IMR-90 (cell line): ENCODE data around the gene DAB2. TPM values are rescaled to one million over a fixed set of nuclear protein-coding genes. Genes with fewer than 3 reads are reported as not detected.

Source experiments
- ATAC-seq: fragments of 200-7000 bp; cut with Tn5 transposase; 2 replicates; pipeline ENCODE4 v1.9.1; 2020; ENCODE audit warnings: low read depth, mild to moderate bottlenecking, moderate library complexity
- BruUV-seq: library from RNA; stranded (reverse); fragments of 400-500 nt; replicated peaks from 2 replicates; lab custom pipeline; 2021; lab: Mats Ljungman, UMichigan
- CTCF ChIA-PET: fragments of 300-600 bp; formaldehyde crosslinking; extraction: SDS; loops from one replicate; lab custom pipeline; 2021; ENCODE audit warnings: antibody characterized with exemption; lab: Yijun Ruan, JAX
- POLR2A ChIA-PET: fragments of 300-600 bp; sonication (Branson Sonifier 250); formaldehyde crosslinking; loops from one replicate; lab custom pipeline; 2022; ENCODE audit warnings: antibody characterized with exemption; ENCODE audit not compliant: unreplicated experiment; lab: Charles Lee
- DNase-seq: peaks from one replicate; pipeline ENCODE4 v3.0.0; 2013
- H2AFZ ChIP-seq: replicated peaks from 2 replicates; pipeline ENCODE3; 2013; ENCODE audit warnings: low read length, mild to moderate bottlenecking; ENCODE audit not compliant: poor library complexity
- H2AK5ac ChIP-seq: 2 replicates; pipeline ENCODE4 v1.6.1; 2013; ENCODE audit warnings: low read depth, low read length, inconsistent platforms
- H2AK9ac ChIP-seq: replicated peaks from 2 replicates; pipeline ENCODE3; 2013; ENCODE audit warnings: mild to moderate bottlenecking, low read depth, low read length, moderate library complexity; ENCODE audit not compliant: poor library complexity
- H2BK120ac ChIP-seq: 2 replicates; pipeline ENCODE4 v1.6.1; 2013; ENCODE audit warnings: low read depth, low read length, inconsistent platforms
- H2BK15ac ChIP-seq: 3 replicates; pipeline ENCODE4 v1.6.1; 2013; ENCODE audit warnings: low read depth, low read length, inconsistent platforms
- H2BK20ac ChIP-seq: 2 replicates; pipeline ENCODE4 v1.6.1; 2013; ENCODE audit warnings: low read depth, mild to moderate bottlenecking, inconsistent platforms, low read length, moderate library complexity
- H2BK5ac ChIP-seq: 2 replicates; pipeline ENCODE4 v1.6.1; 2013; ENCODE audit warnings: mild to moderate bottlenecking, low read depth, low read length, inconsistent platforms; ENCODE audit not compliant: poor library complexity, severe bottlenecking
- H3K14ac ChIP-seq: replicated peaks from 2 replicates; pipeline ENCODE4 v1.6.1; 2013; ENCODE audit warnings: low read depth, low read length, inconsistent platforms
- H3K18ac ChIP-seq: 2 replicates; pipeline ENCODE4 v1.6.1; 2013; ENCODE audit warnings: low read depth, low read length, control low read depth
- H3K23ac ChIP-seq: 2 replicates; pipeline ENCODE4 v1.6.1; 2013; ENCODE audit warnings: low read depth, low read length, inconsistent platforms
- H3K27ac ChIP-seq: 2 replicates; pipeline ENCODE4 v1.5.1; 2013; ENCODE audit warnings: mild to moderate bottlenecking, control low read depth, low read length; ENCODE audit not compliant: insufficient read depth
- H3K27me3 ChIP-seq: 2 replicates; pipeline ENCODE4 v1.6.1; 2013; ENCODE audit warnings: low read length; ENCODE audit not compliant: control insufficient read depth, insufficient read depth
- H3K36me3 ChIP-seq: 2 replicates; pipeline ENCODE4 v1.6.1; 2013; ENCODE audit warnings: low read length, mixed read lengths; ENCODE audit not compliant: control insufficient read depth, insufficient read depth
- H3K4ac ChIP-seq: 2 replicates; pipeline ENCODE4 v1.6.1; 2013; ENCODE audit warnings: low read depth, low read length, inconsistent platforms
- H3K4me1 ChIP-seq: 2 replicates; pipeline ENCODE4 v1.6.1; 2013; ENCODE audit warnings: low read length, mixed read lengths; ENCODE audit not compliant: control insufficient read depth, insufficient read depth
- H3K4me2 ChIP-seq: 2 replicates; pipeline ENCODE4 v1.6.1; 2013; ENCODE audit warnings: low read depth, mild to moderate bottlenecking, control low read depth, low read length, moderate library complexity
- H3K4me3 ChIP-seq: 2 replicates; pipeline ENCODE4 v1.5.1; 2013; ENCODE audit warnings: low read depth, mild to moderate bottlenecking, control low read depth, low read length, moderate library complexity; ENCODE audit not compliant: insufficient read depth
- H3K56ac ChIP-seq: 2 replicates; pipeline ENCODE4 v1.6.1; 2013; ENCODE audit warnings: low read length, inconsistent platforms; ENCODE audit not compliant: insufficient read depth; ENCODE audit errors: extremely low read depth
- H3K79me1 ChIP-seq, 2 experiments: 2 replicates each; pipeline ENCODE4 v1.6.1; 2013; ENCODE audit warnings: low read length in 2 of 2, inconsistent platforms in 1 of 2, low read depth in 1 of 2
- H3K9ac ChIP-seq: 2 replicates; pipeline ENCODE4 v1.6.1; 2013; ENCODE audit warnings: low read depth, low read length, control low read depth
- H3K9me1 ChIP-seq: 2 replicates; pipeline ENCODE4 v1.6.1; 2013; ENCODE audit warnings: low read length, inconsistent platforms; ENCODE audit not compliant: insufficient read depth
- H3K9me3 ChIP-seq: 2 replicates; pipeline ENCODE4 v1.6.1; 2013; ENCODE audit warnings: low read length; ENCODE audit not compliant: control insufficient read depth, insufficient read depth
- H4K20me1 ChIP-seq: 2 replicates; pipeline ENCODE4 v1.6.1; 2013; ENCODE audit warnings: low read length, inconsistent platforms; ENCODE audit not compliant: insufficient read depth
- H4K5ac ChIP-seq: 2 replicates; pipeline ENCODE4 v1.6.1; 2013; ENCODE audit warnings: mild to moderate bottlenecking, low read depth, low read length, control low read depth
- H4K8ac ChIP-seq, 2 experiments: 2 replicates each; pipeline ENCODE4 v1.6.1; 2013; ENCODE audit warnings: low read depth in 2 of 2, low read length in 2 of 2, control low read depth in 1 of 2, inconsistent platforms in 1 of 2
- H4K91ac ChIP-seq: 2 replicates; pipeline ENCODE4 v1.6.1; 2013; ENCODE audit warnings: low read depth, low read length, inconsistent platforms; ENCODE audit not compliant: insufficient read depth
- BHLHE40 ChIP-seq: fragments of 150-350 bp; IDR thresholded peaks from 2 replicates; pipeline ENCODE4 v1.6.1; 2016; ENCODE audit warnings: mild to moderate bottlenecking, low read depth, low read length
- ELK1 ChIP-seq: fragments of 150-350 bp; IDR thresholded peaks from 2 replicates; pipeline ENCODE4 v1.6.1; 2016; ENCODE audit warnings: low read depth, mild to moderate bottlenecking, low read length, moderate library complexity, borderline replicate concordance
- MAFK ChIP-seq: IDR thresholded peaks from 2 replicates; pipeline ENCODE4 v1.6.1; 2012; ENCODE audit warnings: low read depth, low read length, improper control_type of control experiment
- MAZ ChIP-seq: IDR thresholded peaks from 2 replicates; pipeline ENCODE4 v1.6.1; 2012; ENCODE audit warnings: low read depth, mild to moderate bottlenecking, low read length, improper control_type of control experiment, moderate library complexity, borderline replicate concordance
- NFE2L2 ChIP-seq: fragments of 150-350 bp; IDR thresholded peaks from 2 replicates; pipeline ENCODE4 v1.6.1; 2016; ENCODE audit warnings: low read depth, mild to moderate bottlenecking, low read length
- RCOR1 ChIP-seq: IDR thresholded peaks from 2 replicates; pipeline ENCODE4 v1.6.1; 2012; ENCODE audit warnings: mild to moderate bottlenecking, low read length, improper control_type of control experiment; ENCODE audit not compliant: insufficient replicate concordance
- USF2 ChIP-seq: fragments of 150-350 bp; IDR thresholded peaks from 2 replicates; pipeline ENCODE4 v1.6.1; 2017; ENCODE audit warnings: mild to moderate bottlenecking, antibody characterized with exemption, low read length, low read depth
- WGBS, 2 experiments: methylation state at CpG; one replicate each; pipeline versions ENCODE4 v1.1.5 to v1.1.7; 2013; ENCODE audit warnings: missing lambda C conversion rate in 2 of 2; ENCODE audit not compliant: insufficient read length in 1 of 2; ENCODE audit errors: extremely low coverage in 2 of 2; 5-methylcytosine and 5-hydroxymethylcytosine counted together
- dilution Hi-C: fragments of 300-500 bp; cut with HindIII; formaldehyde crosslinking; loops from one replicate; pipeline ENCODE4 v1.14.3; 2018; ENCODE audit warnings: low sequenced_read_pairs; ENCODE audit not compliant: unreplicated experiment
- in situ Hi-C: fragments of 300-500 bp; cut with MboI; formaldehyde crosslinking; loops from 3 replicates; pipeline ENCODE4 v1.14.3; 2019; ENCODE audit warnings: low sequenced_read_pairs, inconsistent platforms, mixed read lengths
- intact Hi-C: fragments of 100-400 bp; cut with micrococcal nuclease; formaldehyde crosslinking; loops from 2 replicates; pipeline ENCODE4 v1.10.0; 2022
- polyA plus RNA-seq, 3 experiments: library from polyadenylated mRNA; depleted of rRNA; stranded (reverse); fragments of >200 nt; gene quantifications; 2 replicates each; pipeline ENCODE4 v1.2.3, GENCODE V29; 2012; ENCODE audit warnings: low replicate concordance in 1 of 3
- total RNA-seq: library from RNA; depleted of rRNA; stranded (reverse); fragments of >200 nt; gene quantifications from 2 replicates; pipeline ENCODE4 v1.2.3, GENCODE V29; 2012

DAB2 gene
- total and polyA plus RNA-seq, 2 of the 4 experiments (the other 2 are of a cell fraction), result 50.0 to 101 TPM

DNA sequence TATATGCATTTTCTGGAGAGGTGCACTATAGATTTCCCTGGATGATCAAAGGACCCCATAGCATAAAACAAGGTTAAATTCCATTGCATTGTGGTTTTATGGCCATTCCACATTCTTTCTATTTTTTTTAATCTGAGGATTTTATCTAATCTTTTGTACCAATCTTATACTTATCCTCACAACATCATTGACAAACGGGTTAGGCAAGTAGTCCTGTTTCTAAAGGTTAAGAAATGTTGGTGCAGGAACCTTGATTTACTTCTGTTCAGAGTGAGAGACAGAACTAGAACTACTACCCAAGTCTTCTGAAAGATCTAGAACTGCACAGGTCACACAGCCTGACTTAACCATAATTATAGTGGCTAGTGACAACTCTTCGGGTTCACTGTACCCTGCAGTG, 5.7 kb upstream of the DAB2 start:
- no CpG with 5 or more reads among the region's 2 CpGs for WGBS, 2 experiments
- dilution Hi-C loops, result no loop called here

More for the DNA sequence above, 5.7 kb upstream of the DAB2 start:
- Histone ChIP-seq H3K56ac (no peak overlapping the region), H3K4ac (no peak overlapping the region), H3K9me3 (no peaks in the 10 kb centered on the region), H2BK20ac (0 out of 2 replicates have a peak overlapping the region, but pooled peaks have one; percentile 11), H2AK9ac (no peak overlapping the region), H2BK5ac (no peak overlapping the region), H3K23ac (no peak overlapping the region), H4K20me1 (no peaks in the 10 kb centered on the region), H4K5ac (no peak overlapping the region), H3K4me1 (peaks cover 6% of the 10 kb centered on the region), H3K18ac (no peak overlapping the region), H3K27me3 (no peaks in the 10 kb centered on the region), H3K79me1 (peaks cover 3 to 5% of the 10 kb centered on the region in 2 experiments; a peak in 2 of 4 replicates), H3K36me3 (no peaks in the 10 kb centered on the region), H4K91ac (no peak overlapping the region), H2BK120ac (no peak overlapping the region), H3K4me2 (no peak overlapping the region), H3K9ac (no peak overlapping the region), H2AFZ (no peak overlapping the region), H3K27ac (no peak overlapping the region), H2BK15ac (no peak overlapping the region), H4K8ac (no peak overlapping the region), H3K9me1 (peaks cover 3% of the 10 kb centered on the region; the same call in 1 of the 2 replicates), H3K14ac (no peak overlapping the region), H3K4me3 (no peak overlapping the region), H2AK5ac (peak overlapping the region; percentile 5; the same call in 1 of the 2 replicates)
- intact Hi-C loops (no loop called here), in situ Hi-C loops (no loop called here)
- no peak for DNase-seq
- CTCF ChIA-PET, result no interaction called here
- POLR2A ChIA-PET, result no interaction called here
- no peak for ATAC-seq
- no TSS peak for BruUV-seq
- TF ChIP-seq MAZ (no peak), BHLHE40 (no peak), NFE2L2 (no peak), ELK1 (no peak), USF2 (no peak), MAFK (no peak), RCOR1 (no peak)
